Nephron (organoid): ENCODE measurements around the gene MC1R.

Experiments
- H3K27ac Mint-ChIP-seq, 3 experiments: 2 replicates each; pipeline ENCODE4 v1.8.0; 2020; ENCODE audit warnings: mixed read lengths in 3 of 3, mild to moderate bottlenecking in 2 of 3, moderate library complexity in 1 of 3
- H3K27me3 Mint-ChIP-seq: 2 replicates; pipeline ENCODE4 v1.8.0; 2021; ENCODE audit warnings: low read depth, mild to moderate bottlenecking, moderate library complexity, mixed read lengths
- H3K36me3 Mint-ChIP-seq: 2 replicates; pipeline ENCODE4 v1.8.0; 2020; ENCODE audit warnings: low read depth, mixed read lengths
- H3K4me1 Mint-ChIP-seq: 2 replicates; pipeline ENCODE4 v1.8.0; 2020; ENCODE audit warnings: mixed read lengths
- H3K4me3 Mint-ChIP-seq, 3 experiments: 2 replicates each; pipeline ENCODE4 v1.8.0; 2020; ENCODE audit warnings: mild to moderate bottlenecking in 3 of 3, mixed read lengths in 3 of 3, moderate library complexity in 2 of 3
- H3K9me3 Mint-ChIP-seq: 2 replicates; pipeline ENCODE4 v1.8.0; 2020; ENCODE audit warnings: mixed read lengths
- TF ChIP-seq, protein P1 (sequence below), 3 experiments: fragments of 200-600 bp; sonication (generic); IDR thresholded peaks; one replicate each; pipeline ENCODE4 v1.5.0; 2021; ENCODE audit warnings: antibody characterized with exemption in 3 of 3; ENCODE audit not compliant: unreplicated experiment in 3 of 3

The MC1R gene

DNA sequence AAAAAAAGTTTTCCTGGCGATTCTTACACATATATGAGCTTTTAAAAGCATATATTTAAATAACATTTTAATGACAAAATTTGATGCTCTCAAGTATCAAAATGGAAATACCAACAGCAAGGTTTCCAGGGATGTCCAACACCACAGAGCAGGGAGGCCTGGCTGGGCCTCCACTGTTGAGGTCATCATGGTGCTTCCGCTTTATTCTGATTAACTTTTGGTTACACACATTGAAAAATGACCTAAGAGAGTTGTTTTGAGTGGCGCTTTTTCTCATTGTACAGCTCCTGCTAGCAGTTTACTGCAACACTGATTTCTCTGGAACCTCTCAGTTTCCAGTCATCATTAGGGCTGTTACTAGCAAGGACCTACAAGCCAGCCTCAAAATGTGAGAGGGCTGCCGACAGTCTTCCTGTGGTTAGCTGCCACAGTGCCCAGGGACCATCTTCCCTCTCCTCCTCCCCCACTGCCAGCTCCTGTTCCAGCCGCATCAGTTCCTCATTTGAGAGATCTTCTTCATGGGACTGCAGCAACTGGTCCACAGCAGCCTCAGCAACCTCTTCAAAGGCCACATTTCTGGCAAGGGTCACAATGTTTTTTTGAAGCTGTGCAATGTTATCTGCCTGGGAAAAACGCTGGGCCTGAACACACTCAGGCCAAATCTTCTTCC, 51.2 kb downstream of the MC1R start:
- H3K27me3 Mint-ChIP-seq = no peaks in the 10 kb centered on the region
- peaks cover 43% of the 10 kb centered on the region for H3K36me3 Mint-ChIP-seq
- peaks cover 15% of the 10 kb centered on the region for H3K4me1 Mint-ChIP-seq
- TF ChIP-seq, protein P1, sequence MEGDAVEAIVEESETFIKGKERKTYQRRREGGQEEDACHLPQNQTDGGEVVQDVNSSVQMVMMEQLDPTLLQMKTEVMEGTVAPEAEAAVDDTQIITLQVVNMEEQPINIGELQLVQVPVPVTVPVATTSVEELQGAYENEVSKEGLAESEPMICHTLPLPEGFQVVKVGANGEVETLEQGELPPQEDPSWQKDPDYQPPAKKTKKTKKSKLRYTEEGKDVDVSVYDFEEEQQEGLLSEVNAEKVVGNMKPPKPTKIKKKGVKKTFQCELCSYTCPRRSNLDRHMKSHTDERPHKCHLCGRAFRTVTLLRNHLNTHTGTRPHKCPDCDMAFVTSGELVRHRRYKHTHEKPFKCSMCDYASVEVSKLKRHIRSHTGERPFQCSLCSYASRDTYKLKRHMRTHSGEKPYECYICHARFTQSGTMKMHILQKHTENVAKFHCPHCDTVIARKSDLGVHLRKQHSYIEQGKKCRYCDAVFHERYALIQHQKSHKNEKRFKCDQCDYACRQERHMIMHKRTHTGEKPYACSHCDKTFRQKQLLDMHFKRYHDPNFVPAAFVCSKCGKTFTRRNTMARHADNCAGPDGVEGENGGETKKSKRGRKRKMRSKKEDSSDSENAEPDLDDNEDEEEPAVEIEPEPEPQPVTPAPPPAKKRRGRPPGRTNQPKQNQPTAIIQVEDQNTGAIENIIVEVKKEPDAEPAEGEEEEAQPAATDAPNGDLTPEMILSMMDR (IDR thresholded peaks at IDR 0.05; ENCODE audit: unreplicated experiment in 3 of 3) = no peak
- H3K9me3 Mint-ChIP-seq = peaks cover 12% of the 10 kb centered on the region
- H3K4me3 Mint-ChIP-seq = peak overlapping the region in 1 of 3 experiments; percentile 24
- H3K27ac Mint-ChIP-seq = no peak overlapping the region
